ENCODE data around the gene PHACTR1. TPM values are rescaled to one million over a fixed set of nuclear protein-coding genes. Genes with fewer than 3 reads are reported as not detected.

PHACTR1 gene
- total RNA-seq, 1 experiment from 2014 or later: 0.05 TPM

DNA sequence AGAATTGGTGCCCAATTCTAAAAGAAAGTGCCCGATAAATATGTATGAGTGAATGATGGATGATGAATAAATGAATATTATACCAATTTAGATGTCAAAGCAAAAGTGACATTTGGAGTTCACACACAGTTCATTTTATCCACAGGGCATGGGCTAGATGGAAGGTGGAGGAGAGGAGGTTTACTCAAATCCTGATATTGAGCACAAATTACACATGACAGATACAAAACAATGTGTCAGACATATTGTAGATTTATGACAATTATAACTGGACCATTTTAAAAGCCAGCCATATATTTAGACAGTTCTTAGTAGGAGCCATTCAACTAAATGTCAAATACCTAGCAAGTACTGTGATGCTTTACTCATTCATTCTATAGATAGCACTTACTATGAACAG, 23.4 kb upstream of the PHACTR1 start:
- in situ Hi-C loops (cut with HindIII; ENCODE audit: low pct_unique_long_range_greater_than_20kb, low sequenced_read_pairs): no loop called here
- no peak overlapping the region for H3K27ac ChIP-seq (ENCODE audit: low read length)
- ChIA-PET POLR2A (no interaction called here), CTCF (no interaction called here)
- peaks cover under 1% of the 10 kb centered on the region; the same call in 1 of the 2 replicates for H3K27me3 ChIP-seq (ENCODE audit: control insufficient read depth, insufficient read depth, low read length)
- no peak for ATAC-seq
- no TSS peak for BruUV-seq (replicated peaks)
- no peaks in the 10 kb centered on the region for H3K9me3 ChIP-seq (ENCODE audit: control insufficient read depth, insufficient read depth, low read depth, low read length)
- no peaks in the 10 kb centered on the region for H3K4me1 ChIP-seq (ENCODE audit: control insufficient read depth, insufficient read depth, low read length)
- no peak for DNase-seq (ENCODE audit: low read depth, low spot score)
- TF ChIP-seq POLR2AphosphoS5 (IDR thresholded peaks at IDR 0.05; ENCODE audit: low read depth, low read length) (no peak), REST (IDR thresholded peaks at IDR 0.05; ENCODE audit: insufficient read depth in 1 of 2, low read depth in 2 of 2, low read length in 1 of 2) (no peak), TCF7L2 (IDR thresholded peaks at IDR 0.05; ENCODE audit: low read depth, low read length) (no peak), SIN3A (IDR thresholded peaks at IDR 0.05; ENCODE audit: borderline replicate concordance, insufficient read depth, low read depth, low read length) (no peak)
- TF ChIP-seq, protein P1, sequence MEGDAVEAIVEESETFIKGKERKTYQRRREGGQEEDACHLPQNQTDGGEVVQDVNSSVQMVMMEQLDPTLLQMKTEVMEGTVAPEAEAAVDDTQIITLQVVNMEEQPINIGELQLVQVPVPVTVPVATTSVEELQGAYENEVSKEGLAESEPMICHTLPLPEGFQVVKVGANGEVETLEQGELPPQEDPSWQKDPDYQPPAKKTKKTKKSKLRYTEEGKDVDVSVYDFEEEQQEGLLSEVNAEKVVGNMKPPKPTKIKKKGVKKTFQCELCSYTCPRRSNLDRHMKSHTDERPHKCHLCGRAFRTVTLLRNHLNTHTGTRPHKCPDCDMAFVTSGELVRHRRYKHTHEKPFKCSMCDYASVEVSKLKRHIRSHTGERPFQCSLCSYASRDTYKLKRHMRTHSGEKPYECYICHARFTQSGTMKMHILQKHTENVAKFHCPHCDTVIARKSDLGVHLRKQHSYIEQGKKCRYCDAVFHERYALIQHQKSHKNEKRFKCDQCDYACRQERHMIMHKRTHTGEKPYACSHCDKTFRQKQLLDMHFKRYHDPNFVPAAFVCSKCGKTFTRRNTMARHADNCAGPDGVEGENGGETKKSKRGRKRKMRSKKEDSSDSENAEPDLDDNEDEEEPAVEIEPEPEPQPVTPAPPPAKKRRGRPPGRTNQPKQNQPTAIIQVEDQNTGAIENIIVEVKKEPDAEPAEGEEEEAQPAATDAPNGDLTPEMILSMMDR (IDR thresholded peaks at IDR 0.05): no peak
- intact Hi-C loops (cut with micrococcal nuclease; ENCODE audit: unreplicated experiment): no loop called here
- no peaks in the 10 kb centered on the region for H3K36me3 ChIP-seq (ENCODE audit: control insufficient read depth, insufficient read depth, low read length)
- no peak overlapping the region for H3K4me3 ChIP-seq (ENCODE audit: low read depth in 2 of 2, low read length in 2 of 2)

DNA sequence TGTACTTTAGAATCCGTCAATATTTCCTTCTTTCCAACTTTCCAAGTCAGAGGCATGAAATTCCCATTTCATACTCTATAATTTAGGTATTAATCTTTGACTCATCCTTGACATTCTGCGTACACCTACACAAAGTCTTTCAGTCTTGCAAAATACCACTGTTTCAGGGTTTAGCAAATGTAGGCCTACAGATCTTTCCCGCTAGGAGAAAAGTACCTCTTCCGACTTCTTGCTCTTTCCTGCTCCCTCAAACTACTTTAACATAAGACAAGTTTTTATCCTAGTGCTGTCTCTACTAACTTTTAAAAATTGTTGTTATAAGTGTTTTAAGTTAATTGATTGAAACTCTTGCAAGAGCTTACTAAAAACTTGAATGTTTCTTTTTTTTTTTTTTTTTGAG, 18.3 kb upstream of the PHACTR1 start:
- no peaks in the 10 kb centered on the region for H3K4me1 ChIP-seq (ENCODE audit: control insufficient read depth, insufficient read depth, low read length)
- intact Hi-C loops (cut with micrococcal nuclease; ENCODE audit: unreplicated experiment): no loop called here
- DNase-seq (ENCODE audit: low read depth, low spot score): no peak
- CTCF ChIA-PET: no interaction called here
- POLR2A ChIA-PET: no interaction called here
- no peak overlapping the region for H3K27ac ChIP-seq (ENCODE audit: low read length)
- H3K27me3 ChIP-seq (ENCODE audit: control insufficient read depth, insufficient read depth, low read length): peaks cover 6% of the 10 kb centered on the region; the same call in 1 of the 2 replicates
- no peak overlapping the region for H3K4me3 ChIP-seq (ENCODE audit: low read depth in 2 of 2, low read length in 2 of 2)
- H3K36me3 ChIP-seq (ENCODE audit: control insufficient read depth, insufficient read depth, low read length): no peaks in the 10 kb centered on the region; the same call in 1 of the 2 replicates
- no peaks in the 10 kb centered on the region for H3K9me3 ChIP-seq (ENCODE audit: control insufficient read depth, insufficient read depth, low read depth, low read length)
- no peak for ATAC-seq
- in situ Hi-C loops (cut with HindIII; ENCODE audit: low pct_unique_long_range_greater_than_20kb, low sequenced_read_pairs): no loop called here
- BruUV-seq (replicated peaks): no TSS peak
- no peak for TF ChIP-seq SIN3A (IDR thresholded peaks at IDR 0.05; ENCODE audit: borderline replicate concordance, insufficient read depth, low read depth, low read length)
- TF ChIP-seq, protein P1 (IDR thresholded peaks at IDR 0.05): no peak
- no peak for TF ChIP-seq POLR2AphosphoS5 (IDR thresholded peaks at IDR 0.05; ENCODE audit: low read depth, low read length)
- no peak for TF ChIP-seq TCF7L2 (IDR thresholded peaks at IDR 0.05; ENCODE audit: low read depth, low read length)
- TF ChIP-seq REST (IDR thresholded peaks at IDR 0.05; ENCODE audit: insufficient read depth in 1 of 2, low read depth in 2 of 2, low read length in 1 of 2): no peak
